WTC11 (cell line): ENCODE measurements around the gene FBXO39.

Experiments
- CREB1 ChIP-seq: sonication (generic); formaldehyde crosslinking; IDR thresholded peaks from 2 replicates; pipeline ENCODE4 v1.8.0; 2023; ENCODE audit warnings: mild to moderate bottlenecking, missing genetic modification reagents
- CTCF ChIP-seq: fragments of 200-600 bp; IDR thresholded peaks from 2 replicates; pipeline ENCODE4 v1.8.0; 2022; ENCODE audit warnings: antibody characterized with exemption
- ELF4 ChIP-seq: sonication (generic); formaldehyde crosslinking; IDR thresholded peaks from 2 replicates; pipeline ENCODE4 v1.8.1; 2022; ENCODE audit warnings: low read depth, mild to moderate bottlenecking, moderate library complexity, missing genetic modification reagents
- GABPB1 ChIP-seq: sonication (generic); formaldehyde crosslinking; IDR thresholded peaks from 2 replicates; pipeline ENCODE4 v1.8.1; 2023; ENCODE audit warnings: mild to moderate bottlenecking, missing genetic modification reagents
- NFYB ChIP-seq: sonication (generic); formaldehyde crosslinking; conservative IDR thresholded peaks from 2 replicates; pipeline ENCODE4 v1.8.0; 2022; ENCODE audit warnings: low read depth, missing genetic modification reagents
- ZNF219 ChIP-seq: sonication (generic); formaldehyde crosslinking; IDR thresholded peaks from 2 replicates; pipeline ENCODE4 v1.8.0; 2023; ENCODE audit warnings: missing genetic modification reagents, mild to moderate bottlenecking, borderline replicate concordance

- no peak for TF ChIP-seq CTCF
- TF ChIP-seq ZNF219 (CRISPR knock-in tag), result no peak
- no peak for TF ChIP-seq GABPB1 (CRISPR knock-in tag)
- no peak for TF ChIP-seq CREB1 (CRISPR knock-in tag)
- TF ChIP-seq ELF4 (CRISPR knock-in tag), result no peak
- no peak for TF ChIP-seq NFYB (CRISPR knock-in tag)
These were observed 22.5 kb upstream of the FBXO39 start for GRCh38 chr17:6753546-6753945.
